ENCODE data around the gene TFCP2L1.
"Not testable (repeated sequence)": the region's sequence is repeated elsewhere in the genome, so short reads cannot be mapped to it uniquely, and the experiment has no call there.

The TFCP2L1 gene

GRCh38 chr2:121242175-121242875, 42.7 kb downstream of the TFCP2L1 start:
- no peak for DNase-seq (ENCODE audit: low spot score)

GRCh38 chr2:121241466-121241865, 43.5 kb downstream of the TFCP2L1 start:
- no peak for DNase-seq (ENCODE audit: low spot score)

- no peak for DNase-seq (ENCODE audit: low spot score)
These were observed 44.6 kb downstream of the TFCP2L1 start for GRCh38 chr2:121240436-121240835.

GRCh38 chr2:121239969-121240368, 45.0 kb downstream of the TFCP2L1 start:
- DNase-seq (ENCODE audit: low spot score), result no peak

- no peak for DNase-seq (ENCODE audit: low spot score)
These were observed 45.5 kb downstream of the TFCP2L1 start for GRCh38 chr2:121239471-121239870.

- no peak for DNase-seq (ENCODE audit: low spot score)
These were observed 46.2 kb downstream of the TFCP2L1 start for GRCh38 chr2:121238828-121239227.

- no peak for DNase-seq (ENCODE audit: low spot score)
These were observed 46.9 kb downstream of the TFCP2L1 start for GRCh38 chr2:121237980-121238665.

- DNase-seq (ENCODE audit: low spot score), result no peak
These were observed 47.5 kb downstream of the TFCP2L1 start for GRCh38 chr2:121237336-121237979.

GRCh38 chr2:121236650-121237180, 48.3 kb downstream of the TFCP2L1 start:
- DNase-seq (ENCODE audit: low spot score), result no peak

GRCh38 chr2:121236101-121236640, 48.8 kb downstream of the TFCP2L1 start:
- DNase-seq (ENCODE audit: low spot score), result no peak

GRCh38 chr2:121235542-121235941, 49.5 kb downstream of the TFCP2L1 start:
- DNase-seq (ENCODE audit: low spot score), result no peak

GRCh38 chr2:121234791-121235190, 50.2 kb downstream of the TFCP2L1 start:
- DNase-seq (ENCODE audit: low spot score), result no peak

GRCh38 chr2:121234144-121234543, 50.9 kb downstream of the TFCP2L1 start:
- DNase-seq (ENCODE audit: low spot score), result no peak

GRCh38 chr2:121233486-121234110, 51.4 kb downstream of the TFCP2L1 start:
- no peak for DNase-seq (ENCODE audit: low spot score)

GRCh38 chr2:121232626-121233265, 52.3 kb downstream of the TFCP2L1 start:
- DNase-seq (ENCODE audit: low spot score), result no peak

GRCh38 chr2:121231385-121232000, 53.5 kb downstream of the TFCP2L1 start:
- no peak for DNase-seq (ENCODE audit: low spot score)

GRCh38 chr2:121228521-121228920, 56.5 kb downstream of the TFCP2L1 start:
- no peak for DNase-seq (ENCODE audit: low spot score)

- not testable (repeated sequence) for DNase-seq (ENCODE audit: low spot score)
These were observed 57.4 kb downstream of the TFCP2L1 start for GRCh38 chr2:121227381-121228144.

GRCh38 chr2:121225681-121226080, 59.3 kb downstream of the TFCP2L1 start:
- not testable (repeated sequence) for DNase-seq (ENCODE audit: low spot score)

- DNase-seq (ENCODE audit: low spot score), result no peak
These were observed 64.0 kb downstream of the TFCP2L1 start for GRCh38 chr2:121220995-121221394.
